ENCODE results near the gene TSPYL1.

DNA sequence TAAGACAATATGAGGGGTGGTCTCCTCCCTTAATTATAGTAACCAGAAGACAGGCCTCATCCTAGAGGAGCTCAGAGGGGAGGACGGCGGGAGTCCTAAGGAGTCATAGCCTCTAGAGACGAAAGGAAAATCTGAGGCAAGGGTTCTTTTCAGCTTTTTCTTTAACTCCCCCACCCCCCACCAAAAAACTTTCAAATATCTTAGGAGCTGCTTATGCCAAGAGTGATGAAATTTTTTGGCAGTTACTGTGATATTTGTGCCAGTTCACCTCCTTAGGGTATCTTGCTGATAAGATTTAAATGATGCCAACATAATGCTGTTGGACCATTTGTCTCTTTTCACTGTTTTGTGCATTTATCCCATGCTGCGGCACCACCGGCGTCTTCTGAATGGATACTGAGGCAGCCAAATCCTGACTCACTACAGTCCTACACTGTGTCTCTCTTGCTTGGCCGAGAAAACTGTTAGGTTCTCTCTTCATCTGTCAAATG lies 46.5 kb upstream of the TSPYL1 start:
- TF ChIP-seq, protein P1, sequence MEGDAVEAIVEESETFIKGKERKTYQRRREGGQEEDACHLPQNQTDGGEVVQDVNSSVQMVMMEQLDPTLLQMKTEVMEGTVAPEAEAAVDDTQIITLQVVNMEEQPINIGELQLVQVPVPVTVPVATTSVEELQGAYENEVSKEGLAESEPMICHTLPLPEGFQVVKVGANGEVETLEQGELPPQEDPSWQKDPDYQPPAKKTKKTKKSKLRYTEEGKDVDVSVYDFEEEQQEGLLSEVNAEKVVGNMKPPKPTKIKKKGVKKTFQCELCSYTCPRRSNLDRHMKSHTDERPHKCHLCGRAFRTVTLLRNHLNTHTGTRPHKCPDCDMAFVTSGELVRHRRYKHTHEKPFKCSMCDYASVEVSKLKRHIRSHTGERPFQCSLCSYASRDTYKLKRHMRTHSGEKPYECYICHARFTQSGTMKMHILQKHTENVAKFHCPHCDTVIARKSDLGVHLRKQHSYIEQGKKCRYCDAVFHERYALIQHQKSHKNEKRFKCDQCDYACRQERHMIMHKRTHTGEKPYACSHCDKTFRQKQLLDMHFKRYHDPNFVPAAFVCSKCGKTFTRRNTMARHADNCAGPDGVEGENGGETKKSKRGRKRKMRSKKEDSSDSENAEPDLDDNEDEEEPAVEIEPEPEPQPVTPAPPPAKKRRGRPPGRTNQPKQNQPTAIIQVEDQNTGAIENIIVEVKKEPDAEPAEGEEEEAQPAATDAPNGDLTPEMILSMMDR (IDR thresholded peaks at IDR 0.05), result no peak
- TF ChIP-seq POLR2A (IDR thresholded peaks at IDR 0.05), result no peak

All from thyroid gland (tissue), 4 donors.